Measurements from ENCODE around the gene MS4A15.

DNA sequence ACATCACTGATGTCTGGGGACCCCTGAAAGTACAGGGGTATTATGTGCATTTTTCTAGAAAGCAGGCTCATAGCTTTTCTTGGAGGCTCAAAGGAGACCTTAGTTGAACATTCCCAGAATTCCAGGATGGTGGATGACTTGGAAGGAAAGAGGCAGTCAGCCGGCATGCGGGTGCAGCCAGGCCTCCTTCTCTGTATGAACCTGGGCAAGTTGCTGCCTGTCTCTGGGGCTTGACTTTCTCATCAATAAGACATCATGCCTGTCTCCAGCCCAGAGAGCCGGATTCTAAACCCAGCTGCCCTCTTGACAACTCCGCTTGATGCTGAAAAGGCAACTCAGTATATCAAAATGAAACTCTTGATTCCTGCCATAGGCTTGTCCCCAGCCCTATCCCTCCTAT lies 12.6 kb downstream of the MS4A15 start:
- TF ChIP-seq, protein P1, sequence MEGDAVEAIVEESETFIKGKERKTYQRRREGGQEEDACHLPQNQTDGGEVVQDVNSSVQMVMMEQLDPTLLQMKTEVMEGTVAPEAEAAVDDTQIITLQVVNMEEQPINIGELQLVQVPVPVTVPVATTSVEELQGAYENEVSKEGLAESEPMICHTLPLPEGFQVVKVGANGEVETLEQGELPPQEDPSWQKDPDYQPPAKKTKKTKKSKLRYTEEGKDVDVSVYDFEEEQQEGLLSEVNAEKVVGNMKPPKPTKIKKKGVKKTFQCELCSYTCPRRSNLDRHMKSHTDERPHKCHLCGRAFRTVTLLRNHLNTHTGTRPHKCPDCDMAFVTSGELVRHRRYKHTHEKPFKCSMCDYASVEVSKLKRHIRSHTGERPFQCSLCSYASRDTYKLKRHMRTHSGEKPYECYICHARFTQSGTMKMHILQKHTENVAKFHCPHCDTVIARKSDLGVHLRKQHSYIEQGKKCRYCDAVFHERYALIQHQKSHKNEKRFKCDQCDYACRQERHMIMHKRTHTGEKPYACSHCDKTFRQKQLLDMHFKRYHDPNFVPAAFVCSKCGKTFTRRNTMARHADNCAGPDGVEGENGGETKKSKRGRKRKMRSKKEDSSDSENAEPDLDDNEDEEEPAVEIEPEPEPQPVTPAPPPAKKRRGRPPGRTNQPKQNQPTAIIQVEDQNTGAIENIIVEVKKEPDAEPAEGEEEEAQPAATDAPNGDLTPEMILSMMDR (IDR thresholded peaks at IDR 0.05): no peak
- TF ChIP-seq POLR2A (IDR thresholded peaks at IDR 0.05): no peak
